ENCODE measurements around the gene TRPC4. TPM values are rescaled to one million over a fixed set of nuclear protein-coding genes. Genes with fewer than 3 reads are reported as not detected.

Gene TRPC4
- total and polyA plus RNA-seq, 2 donors (not counting 1 experiment from before 2014, with no cell fraction given), result not detected

GRCh38 chr13:37910790-37911189 lies 41.2 kb upstream of the TRPC4 start:
- Mint-ChIP-seq H3K27me3 (no peaks in the 10 kb centered on the region), H3K4me3 (no peak overlapping the region), H3K4me1 (no peaks in the 10 kb centered on the region), H3K9me3 (ENCODE audit: insufficient read depth) (no peaks in the 10 kb centered on the region), H3K27ac (no peak overlapping the region)
- Histone ChIP-seq H3K4me1 (ENCODE audit: control insufficient read depth in 2 of 2, insufficient read depth in 2 of 2, low read length in 2 of 2) (no peaks in the 10 kb centered on the region), H3K4me2 (replicated peaks; ENCODE audit: low read depth, low read length, poor library complexity, severe bottlenecking) (no peak overlapping the region), H3K9me3 (ENCODE audit: control extremely low read depth in 1 of 3, control insufficient read depth in 2 of 3, insufficient read depth in 1 of 3, low read length in 2 of 3) (no peaks in the 10 kb centered on the region), H4K20me1 (ENCODE audit: control insufficient read depth, insufficient read depth, low read length, poor library complexity, severe bottlenecking) (no peaks in the 10 kb centered on the region), H3K79me2 (ENCODE audit: control insufficient read depth, insufficient read depth, low read length) (no peaks in the 10 kb centered on the region), H3K4me3 (ENCODE audit: control extremely low read depth in 1 of 5, extremely low read depth in 1 of 5, insufficient read depth in 1 of 5, low read depth in 2 of 5, low read length in 4 of 5) (no peak overlapping the region), H2AFZ (ENCODE audit: insufficient read depth, low read depth, low read length, poor library complexity, severe bottlenecking) (no peak overlapping the region), H3K36me3 (replicated peaks in 1 of 2; ENCODE audit: control extremely low read depth in 1 of 2, control insufficient read depth in 1 of 2, extremely low read depth in 1 of 2, insufficient read depth in 2 of 2, low read length in 1 of 2) (no peaks in the 10 kb centered on the region), H3K27me3 (replicated peaks in 1 of 4; ENCODE audit: control extremely low read depth in 1 of 4, control insufficient read depth in 3 of 4, insufficient read depth in 4 of 4, low read length in 3 of 4) (no peaks in the 10 kb centered on the region), H3K9ac (ENCODE audit: low read length) (no peak overlapping the region), H3K27ac (ENCODE audit: low read length in 2 of 2) (no peak overlapping the region)
- intact Hi-C loops (cut with micrococcal nuclease), result no loop called here
- DNase-seq (no peak), ATAC-seq (ENCODE audit: low read depth) (no peak)
- no peak for TF ChIP-seq CTCF (IDR thresholded peaks at IDR 0.05)
- TF ChIP-seq EZH2 (IDR thresholded peaks at IDR 0.05; ENCODE audit: borderline replicate concordance, insufficient read depth, low read depth, low read length, poor library complexity, severe bottlenecking), result no peak
- ChIA-PET POLR2A (no interaction called here), CTCF (no interaction called here)
- 25% methylated on average over 1 of the region's 1 CpG for WGBS (ENCODE audit: insufficient coverage)

- Histone ChIP-seq H3K9ac (ENCODE audit: low read length) (no peak overlapping the region), H3K36me3 (replicated peaks in 1 of 2; ENCODE audit: control extremely low read depth in 1 of 2, control insufficient read depth in 1 of 2, extremely low read depth in 1 of 2, insufficient read depth in 2 of 2, low read length in 1 of 2) (no peaks in the 10 kb centered on the region), H2AFZ (ENCODE audit: insufficient read depth, low read depth, low read length, poor library complexity, severe bottlenecking) (no peak overlapping the region), H3K27ac (ENCODE audit: low read length in 2 of 2) (no peak overlapping the region), H3K4me2 (replicated peaks; ENCODE audit: low read depth, low read length, poor library complexity, severe bottlenecking) (no peak overlapping the region), H3K27me3 (replicated peaks in 1 of 4; ENCODE audit: control extremely low read depth in 1 of 4, control insufficient read depth in 3 of 4, insufficient read depth in 4 of 4, low read length in 3 of 4) (no peaks in the 10 kb centered on the region), H3K4me1 (ENCODE audit: control insufficient read depth in 2 of 2, insufficient read depth in 2 of 2, low read length in 2 of 2) (no peaks in the 10 kb centered on the region), H3K9me3 (ENCODE audit: control extremely low read depth in 1 of 3, control insufficient read depth in 2 of 3, insufficient read depth in 1 of 3, low read length in 2 of 3) (no peaks in the 10 kb centered on the region), H3K79me2 (ENCODE audit: control insufficient read depth, insufficient read depth, low read length) (no peaks in the 10 kb centered on the region), H4K20me1 (ENCODE audit: control insufficient read depth, insufficient read depth, low read length, poor library complexity, severe bottlenecking) (no peaks in the 10 kb centered on the region), H3K4me3 (ENCODE audit: control extremely low read depth in 1 of 5, extremely low read depth in 1 of 5, insufficient read depth in 1 of 5, low read depth in 2 of 5, low read length in 4 of 5) (no peak overlapping the region)
- intact Hi-C loops (cut with micrococcal nuclease), result no loop called here
- POLR2A ChIA-PET, result no interaction called here
- Mint-ChIP-seq H3K9me3 (ENCODE audit: insufficient read depth) (peaks cover 2% of the 10 kb centered on the region), H3K27ac (no peak overlapping the region), H3K4me1 (no peaks in the 10 kb centered on the region), H3K4me3 (no peak overlapping the region), H3K27me3 (no peaks in the 10 kb centered on the region)
- DNase-seq (no peak), ATAC-seq (ENCODE audit: low read depth) (no peak)
- no CpG with 5 or more reads among the region's 1 CpG for WGBS (ENCODE audit: insufficient coverage)
- CTCF ChIA-PET, result no interaction called here
- TF ChIP-seq CTCF (IDR thresholded peaks at IDR 0.05) (no peak), EZH2 (IDR thresholded peaks at IDR 0.05; ENCODE audit: borderline replicate concordance, insufficient read depth, low read depth, low read length, poor library complexity, severe bottlenecking) (no peak)
Measured at GRCh38 chr13:37906880-37907279, 37.3 kb upstream of the TRPC4 start.
